HG03196 (cell line): ENCODE data around the gene CARD19.

Source experiments
- ATAC-seq: cut with Tn5 transposase; IDR thresholded peaks from one replicate; pipeline ENCODE4 v1.9.1; 2021; ENCODE audit not compliant: unreplicated experiment

CARD19 gene

DNA sequence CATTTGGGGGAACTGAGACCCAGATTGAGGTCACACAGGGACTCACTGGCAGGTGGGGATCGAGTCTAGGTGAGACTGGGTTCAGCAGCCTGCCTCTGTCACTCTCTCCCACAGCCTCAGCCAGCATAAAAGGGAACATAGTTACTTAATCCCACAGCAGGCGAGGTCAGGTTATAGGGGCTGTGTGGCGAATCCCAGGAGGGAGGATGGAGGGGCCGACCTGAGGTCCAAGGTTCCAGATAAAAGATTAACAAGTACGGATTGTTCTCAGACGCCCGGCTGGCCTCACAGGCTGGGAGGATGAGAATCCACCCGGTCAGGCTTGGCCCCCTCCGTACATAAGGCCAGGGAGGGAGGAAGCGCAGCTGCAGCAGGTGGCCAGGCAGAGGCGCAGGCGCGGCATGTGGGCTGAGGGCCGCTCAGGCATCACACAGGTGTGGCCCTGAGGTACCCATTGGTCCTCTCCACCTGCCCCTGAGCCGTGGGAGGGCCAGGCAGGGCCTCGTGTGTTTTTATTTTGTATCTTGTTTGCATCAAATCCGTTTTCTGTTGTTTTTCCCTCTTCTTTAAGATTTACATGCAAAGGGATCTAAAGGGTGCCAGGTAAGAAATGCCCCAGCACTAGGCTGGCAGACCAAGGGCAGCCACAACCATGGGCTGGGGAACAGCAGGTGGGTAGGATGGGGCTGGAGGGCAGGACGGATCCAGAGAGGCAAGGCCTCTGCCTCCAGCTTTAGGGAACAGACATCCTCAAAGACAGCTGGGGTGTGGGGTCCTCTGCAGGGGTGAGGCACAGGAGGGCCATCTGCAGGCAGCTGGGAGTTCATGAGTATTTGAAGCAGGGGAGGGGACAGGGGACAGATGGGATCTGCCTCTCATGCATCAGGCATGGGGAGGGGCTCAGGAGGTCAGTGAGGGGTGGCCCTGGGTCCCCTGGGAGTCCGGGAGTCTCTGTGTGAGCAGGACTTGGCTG lies 33.9 kb upstream of the CARD19 start:
- peak; percentile 25 for ATAC-seq

DNA sequence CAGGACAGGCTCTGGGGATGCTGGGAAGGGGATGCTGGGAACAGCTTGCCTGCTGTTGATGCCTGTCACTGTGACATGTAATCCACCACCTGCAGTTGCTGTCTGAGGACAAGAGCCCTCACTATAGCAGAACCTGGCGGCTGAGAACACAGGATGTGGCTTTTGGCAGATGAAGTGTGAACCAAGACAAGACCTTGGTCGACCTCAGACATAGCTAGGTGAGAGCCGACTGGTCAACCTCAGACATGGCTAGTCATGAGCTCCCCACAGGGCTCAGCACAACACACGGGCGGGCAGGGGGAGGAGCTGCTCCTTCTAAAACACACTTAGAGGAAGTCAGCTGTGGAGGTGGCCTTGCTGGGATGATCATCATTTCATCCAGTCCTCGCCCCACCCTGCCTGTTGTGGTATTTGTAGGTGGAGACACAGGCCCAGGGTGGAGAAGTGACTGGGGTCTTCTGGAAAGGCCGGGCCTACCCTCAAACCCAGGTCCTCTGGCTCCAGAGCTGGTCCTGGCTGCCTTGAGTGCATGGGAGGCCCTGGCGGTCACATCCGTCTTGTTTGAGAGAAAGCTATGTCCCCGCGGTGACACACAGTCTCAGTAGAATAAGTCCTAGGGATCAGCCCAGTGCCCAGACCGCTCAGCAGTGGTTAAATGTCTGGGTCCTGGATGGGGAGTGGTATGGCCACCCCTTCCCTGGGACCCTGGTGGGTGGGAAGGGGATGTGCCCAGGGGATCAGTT lies 31.5 kb upstream of the CARD19 start:
- ATAC-seq: peak; percentile 81

DNA sequence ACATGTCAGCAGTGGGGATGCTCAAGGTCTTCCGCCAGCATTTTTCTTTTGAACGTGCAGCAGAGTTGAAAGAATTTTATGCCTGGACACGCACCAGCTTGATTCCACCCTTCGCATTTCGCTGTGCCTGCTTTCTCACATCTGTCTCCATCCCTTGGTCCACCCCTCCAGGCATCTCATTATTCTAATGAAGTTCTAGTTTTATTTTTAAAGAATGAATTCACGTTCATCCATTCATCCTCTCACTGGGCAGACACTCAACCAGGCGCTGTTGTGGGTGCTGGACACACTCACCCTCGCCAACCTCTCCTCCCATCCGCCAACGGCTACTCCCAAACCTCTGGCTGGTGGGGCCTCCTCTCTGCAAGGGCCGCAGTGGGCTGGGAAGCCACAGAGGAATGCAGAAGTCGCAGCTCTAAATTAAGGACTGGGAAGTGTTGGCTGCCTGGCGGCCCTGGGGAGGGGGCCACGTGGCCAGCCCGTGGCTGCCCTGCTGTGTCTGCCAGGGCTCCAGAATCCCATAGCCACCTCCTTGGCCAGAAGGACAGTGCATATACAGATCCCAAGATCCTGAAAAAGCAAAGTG lies 30.8 kb upstream of the CARD19 start:
- ATAC-seq: no peak

DNA sequence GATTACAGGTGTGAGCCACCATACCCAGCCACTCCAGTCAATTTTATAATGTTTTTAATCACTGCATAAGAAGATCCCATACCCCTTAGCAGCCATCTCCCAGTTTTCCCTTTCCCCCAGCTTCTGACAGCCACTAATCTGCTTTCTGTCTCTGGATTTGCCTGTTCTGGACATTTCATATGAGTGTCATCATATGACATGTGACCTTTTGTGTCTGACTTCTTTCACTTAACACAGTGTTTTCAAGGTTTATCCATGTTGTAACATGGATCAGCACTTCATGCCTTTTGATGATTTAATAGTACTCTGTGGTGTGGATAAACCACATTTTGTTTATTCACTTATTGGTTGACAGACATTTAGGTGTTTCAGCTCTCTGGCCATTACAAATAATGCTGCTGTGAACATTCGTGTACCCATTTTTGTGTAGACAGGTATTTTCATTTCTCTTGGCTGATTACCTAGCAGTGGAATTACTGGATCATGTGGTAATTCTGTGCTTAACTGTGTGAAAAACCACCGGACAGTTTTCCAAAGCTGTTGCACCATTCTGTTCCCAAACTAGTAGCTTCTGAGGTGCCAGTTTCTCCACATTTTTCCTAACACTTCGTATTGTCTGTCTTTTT lies 28.9 kb upstream of the CARD19 start:
- ATAC-seq: no peak

DNA sequence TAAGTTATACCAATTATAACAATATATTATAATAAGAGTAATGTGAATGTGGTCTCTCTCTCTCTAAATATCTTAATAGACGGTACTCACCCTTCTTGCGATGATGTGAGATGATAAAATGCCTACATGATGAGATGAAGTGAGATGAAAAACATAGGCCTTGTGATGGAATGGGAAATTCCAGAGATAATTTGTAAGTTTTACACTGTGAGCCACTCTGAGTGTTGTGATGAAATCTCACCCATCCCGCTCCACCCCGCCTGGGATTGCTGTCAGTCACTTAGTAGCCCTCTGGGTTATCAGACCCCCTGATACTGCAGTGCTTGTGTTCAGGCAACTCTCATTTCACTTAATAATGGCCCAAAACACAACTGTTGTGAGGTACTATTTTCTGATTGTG lies 27.1 kb upstream of the CARD19 start:
- no peak for ATAC-seq

DNA sequence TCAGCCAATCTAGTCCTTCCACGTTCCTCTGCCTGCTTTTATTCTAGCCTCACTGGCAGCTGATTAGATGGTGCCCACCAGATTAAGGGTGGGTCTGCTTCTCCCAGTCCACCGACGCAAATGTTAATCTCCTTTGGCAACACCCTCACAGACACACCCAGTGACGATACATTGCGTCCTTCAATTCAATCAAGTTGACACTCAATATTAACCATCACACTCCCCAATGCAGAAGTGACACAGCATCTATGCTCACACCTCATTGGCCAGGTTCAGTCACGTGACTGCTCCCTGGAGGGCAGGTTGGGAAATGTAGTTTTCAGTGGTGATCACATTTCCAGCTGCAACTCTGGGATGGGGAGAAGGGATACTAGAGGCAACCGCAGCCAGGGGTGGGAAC lies 24.6 kb upstream of the CARD19 start:
- no peak for ATAC-seq

DNA sequence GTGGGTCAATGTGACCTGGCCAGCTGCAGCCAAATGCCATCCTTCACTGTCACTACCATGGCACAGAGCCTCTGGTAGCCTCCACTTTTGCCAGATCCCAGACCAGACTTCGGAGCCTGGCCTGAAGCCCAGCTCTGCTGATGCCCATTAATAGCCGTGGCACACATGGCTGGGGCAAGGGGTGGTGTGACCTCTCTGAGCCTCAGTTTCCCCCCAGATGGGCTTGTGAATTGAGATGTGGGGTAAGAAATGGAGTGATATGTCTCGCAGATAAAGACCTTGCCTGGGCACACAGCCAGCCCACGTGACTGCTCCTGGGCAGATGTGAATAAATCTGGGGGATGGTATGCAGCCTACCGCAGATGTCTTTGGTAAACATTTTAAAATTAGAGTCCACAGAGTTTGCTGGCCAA lies 23.6 kb upstream of the CARD19 start:
- no peak for ATAC-seq

DNA sequence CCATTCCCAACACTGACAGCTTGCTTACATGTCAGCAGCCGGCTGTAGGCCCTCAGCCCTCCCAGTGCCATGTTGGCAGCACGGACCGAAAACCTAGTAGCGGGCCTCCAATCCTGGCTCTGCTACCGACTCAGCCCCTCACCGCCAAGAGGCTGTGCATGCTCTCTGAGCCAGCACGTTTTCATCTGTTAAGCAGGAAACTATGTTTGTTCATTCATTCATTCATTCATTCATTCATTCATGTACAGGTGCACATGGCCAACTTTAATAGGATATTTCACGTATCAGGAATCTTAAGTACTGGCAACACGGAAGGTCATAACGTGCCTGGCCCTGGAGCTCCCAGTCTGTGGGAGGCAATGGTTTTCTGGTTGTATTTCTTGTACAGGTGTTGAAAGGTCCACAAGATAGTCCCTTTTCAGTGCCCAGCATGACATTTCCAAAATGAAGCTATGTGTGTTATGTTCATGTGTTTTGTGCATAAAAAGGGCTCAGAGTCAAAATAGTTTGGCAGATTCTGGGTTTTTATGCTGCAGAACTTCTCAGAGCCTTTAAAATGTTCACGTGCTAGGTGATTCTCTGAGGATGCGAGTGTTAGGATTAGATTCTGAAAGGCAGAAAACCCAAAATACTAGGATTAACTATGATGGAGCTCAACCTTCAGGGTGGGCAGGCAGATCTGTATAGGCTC lies 19.8 kb upstream of the CARD19 start:
- ATAC-seq: no peak

DNA sequence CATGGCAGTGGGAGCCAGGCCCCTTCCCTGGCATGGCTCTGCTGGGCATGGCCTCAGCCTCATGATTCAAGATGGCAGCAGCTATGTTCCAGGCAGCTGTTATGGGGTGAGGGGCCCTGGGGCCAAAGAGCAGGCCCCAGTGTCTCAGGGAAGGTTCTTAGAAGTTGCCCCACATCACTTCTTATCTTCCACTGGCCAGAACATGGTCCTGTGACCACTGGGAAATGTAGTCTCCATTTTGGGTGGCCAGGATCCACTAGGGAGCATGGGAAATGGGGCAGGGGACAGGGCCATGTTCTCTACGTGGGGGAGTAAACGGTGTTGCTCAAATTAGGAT lies 19.3 kb upstream of the CARD19 start:
- no peak for ATAC-seq

DNA sequence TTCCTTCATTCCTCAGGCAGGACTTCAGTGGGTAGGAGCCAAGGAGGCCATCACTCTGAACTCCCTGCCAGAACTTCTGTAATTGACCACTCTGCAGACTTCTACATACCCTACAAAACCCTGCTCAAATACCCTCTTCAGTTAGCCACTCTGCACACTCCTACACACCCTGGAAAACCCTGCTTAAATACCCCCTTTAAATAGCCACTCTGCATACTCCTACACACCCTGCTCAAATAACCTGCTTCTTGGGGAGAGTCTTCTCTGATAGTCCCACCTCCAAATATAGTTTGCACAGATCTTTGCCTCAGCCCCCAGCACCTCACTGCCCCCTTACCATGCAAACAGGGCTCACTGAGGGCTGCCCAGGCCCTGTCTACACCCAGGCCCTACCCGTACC lies 18.6 kb upstream of the CARD19 start:
- no peak for ATAC-seq

DNA sequence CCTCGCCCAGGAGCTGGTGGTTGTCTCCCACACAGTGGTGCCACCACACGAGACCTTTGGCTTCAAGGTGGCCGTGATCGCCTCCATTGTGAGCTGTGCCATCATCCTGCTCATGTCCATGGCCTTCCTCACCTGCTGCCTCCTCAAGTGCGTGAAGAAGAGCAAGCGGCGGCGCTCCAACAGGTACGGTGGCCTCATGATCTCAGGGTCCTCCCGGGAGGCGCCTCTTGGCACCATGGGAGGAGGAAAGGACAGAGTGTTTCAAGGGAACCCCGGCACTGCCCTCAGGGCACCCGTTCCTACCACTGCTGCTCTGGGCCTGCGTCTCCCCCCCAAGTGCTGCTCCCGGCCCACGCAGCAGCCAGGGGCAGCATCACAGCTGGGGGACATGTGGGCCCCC lies 18.2 kb upstream of the CARD19 start:
- no peak for ATAC-seq

DNA sequence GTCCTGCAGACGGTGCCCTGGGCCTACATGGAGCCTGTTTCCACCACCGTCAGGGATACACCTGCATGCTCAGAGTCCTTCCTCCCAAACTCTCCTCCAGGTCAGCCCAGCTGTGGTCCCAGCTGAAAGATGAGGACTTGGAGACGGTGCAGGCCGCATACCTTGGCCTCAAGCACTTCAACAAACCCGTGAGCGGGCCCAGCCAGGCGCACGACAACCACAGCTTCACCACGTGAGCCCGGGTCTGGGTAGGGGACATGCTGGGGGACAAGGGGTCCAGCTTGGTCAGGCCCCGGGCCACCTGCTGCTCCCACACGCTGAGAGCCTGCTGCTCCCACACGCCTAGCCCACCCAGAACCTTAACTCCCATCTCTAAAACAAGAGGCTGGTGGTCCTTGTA lies 16.6 kb upstream of the CARD19 start:
- no peak for ATAC-seq

DNA sequence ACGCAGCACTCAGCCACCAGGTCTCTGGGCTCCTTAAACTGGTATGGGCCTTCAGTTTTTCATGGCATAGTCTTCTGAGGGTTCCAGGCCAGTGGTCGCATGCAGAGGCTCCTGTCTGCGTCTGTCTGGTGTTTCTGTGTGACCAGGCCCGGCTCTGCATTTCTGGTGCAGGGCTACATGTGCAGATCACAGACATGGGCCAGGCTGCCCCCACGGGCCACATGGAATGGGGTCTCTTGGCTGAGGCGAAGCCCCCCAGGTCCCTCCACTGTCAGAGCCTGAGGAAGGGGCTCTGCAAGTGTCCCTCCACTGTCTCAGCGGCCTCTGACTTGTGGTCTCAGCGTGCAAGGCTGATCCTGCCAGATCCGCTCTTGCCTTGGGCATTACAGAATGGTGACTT lies 15.6 kb upstream of the CARD19 start:
- no peak for ATAC-seq

DNA sequence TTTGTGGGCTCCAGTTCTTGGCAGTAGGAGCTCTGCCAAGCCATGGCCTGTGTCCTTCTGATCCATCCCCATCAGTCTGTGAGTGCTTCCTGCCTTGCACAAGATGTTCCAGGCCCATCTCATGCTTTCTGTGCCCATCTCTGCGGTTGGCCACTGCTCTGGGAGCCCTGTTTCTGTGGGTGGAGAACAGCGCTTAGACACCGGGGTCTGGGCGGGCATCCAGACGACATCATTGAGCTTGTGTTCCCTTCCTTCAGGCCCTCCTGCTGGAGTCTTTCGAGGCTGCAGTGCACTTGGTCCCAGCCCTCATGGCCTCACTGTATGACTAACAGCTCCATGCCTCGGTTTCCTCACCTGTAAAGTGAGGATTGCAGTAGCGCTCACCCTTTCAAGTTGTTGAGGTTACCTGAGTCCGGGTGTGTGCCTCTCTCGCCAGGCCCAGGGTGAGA lies 14.9 kb upstream of the CARD19 start:
- no peak for ATAC-seq

DNA sequence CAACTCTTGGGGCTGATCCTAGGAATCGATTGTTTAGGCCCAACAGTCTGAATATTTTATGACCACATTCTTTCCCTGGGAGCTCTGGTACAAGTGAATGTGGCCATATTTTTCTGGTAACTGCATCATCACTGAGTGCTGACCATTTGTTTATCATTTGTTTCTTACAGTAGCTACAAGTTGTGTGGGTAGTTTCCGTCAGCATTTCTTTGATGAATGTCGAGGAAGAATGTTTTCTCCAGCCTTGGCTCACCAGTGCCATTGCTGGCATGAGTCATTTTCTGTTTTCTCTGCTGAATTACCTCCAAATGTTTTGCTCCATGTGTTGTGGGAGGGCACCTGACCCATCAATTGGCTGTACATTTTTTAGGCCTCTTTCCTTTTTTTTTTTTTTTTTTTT lies 14.1 kb upstream of the CARD19 start:
- ATAC-seq: no peak

DNA sequence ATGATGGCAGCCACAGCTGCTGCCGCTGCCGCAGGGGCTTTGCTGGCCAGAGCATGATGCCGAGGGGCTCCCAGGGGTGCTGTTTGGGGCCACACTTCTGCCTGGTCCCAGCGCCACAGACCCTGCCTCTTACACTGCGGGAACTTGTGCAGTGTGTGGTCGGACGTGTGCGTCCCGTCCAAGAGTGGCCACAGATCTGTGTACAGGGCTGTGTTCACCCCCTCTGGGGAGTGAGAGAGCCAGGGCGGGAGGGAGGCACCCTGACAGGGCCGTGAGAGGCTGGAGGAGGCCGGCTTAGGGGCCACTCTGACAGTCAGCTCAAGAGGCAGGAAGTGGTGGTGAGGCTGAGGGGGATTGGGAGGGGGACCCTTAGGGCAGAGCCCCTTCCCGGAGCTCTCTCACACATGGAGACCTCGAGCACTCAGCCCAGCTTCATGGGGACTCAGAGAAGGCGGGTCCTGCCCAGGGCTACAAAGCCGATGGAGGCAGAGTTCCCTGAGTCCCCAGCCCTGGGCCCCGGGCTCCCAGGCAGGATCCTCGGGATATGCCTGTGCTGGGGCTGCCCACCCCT lies 13.1 kb upstream of the CARD19 start:
- no peak for ATAC-seq

DNA sequence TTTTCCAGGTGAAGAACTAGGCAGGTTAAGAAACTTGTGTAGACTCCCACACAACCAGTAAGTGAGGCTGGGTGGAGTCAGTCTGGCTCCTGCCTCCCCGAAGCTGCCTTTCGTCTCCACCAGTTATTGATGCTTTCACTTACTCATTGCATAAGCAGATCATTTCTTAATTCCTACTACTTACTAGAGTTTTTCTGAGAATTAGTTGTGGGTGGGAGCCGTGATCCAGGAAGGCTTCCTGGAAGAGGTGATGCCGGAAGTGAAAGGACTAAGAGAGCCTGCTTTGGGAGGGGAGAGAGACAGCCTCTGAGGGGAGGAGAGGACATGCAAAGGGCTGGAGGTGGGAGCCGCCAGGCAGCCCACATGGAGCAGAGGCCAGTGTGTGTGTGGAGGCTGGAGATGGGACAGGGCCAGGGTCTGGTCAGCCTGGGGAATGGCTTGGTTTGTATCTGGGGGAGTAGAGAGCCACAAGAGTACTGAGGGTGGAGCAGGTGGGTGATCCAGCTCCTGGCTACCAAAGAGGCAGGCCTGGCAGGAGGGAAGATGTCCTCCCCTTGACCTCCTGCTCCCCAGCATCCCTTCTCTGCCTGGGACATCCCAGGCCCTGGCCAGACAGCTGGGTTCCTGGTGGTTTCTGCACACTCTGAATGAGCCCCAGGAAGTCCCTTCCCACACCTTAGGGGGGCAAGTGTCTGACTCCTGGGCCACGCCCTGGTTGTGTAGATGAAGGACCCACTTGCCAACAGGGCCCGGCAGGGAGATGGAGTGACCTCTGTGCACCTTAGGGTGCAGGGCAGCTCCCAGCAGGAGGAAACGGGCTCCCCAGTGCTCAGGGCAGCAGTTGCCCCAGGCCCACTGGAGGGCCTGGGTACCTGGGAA lies 12.2 kb upstream of the CARD19 start:
- ATAC-seq: no peak

DNA sequence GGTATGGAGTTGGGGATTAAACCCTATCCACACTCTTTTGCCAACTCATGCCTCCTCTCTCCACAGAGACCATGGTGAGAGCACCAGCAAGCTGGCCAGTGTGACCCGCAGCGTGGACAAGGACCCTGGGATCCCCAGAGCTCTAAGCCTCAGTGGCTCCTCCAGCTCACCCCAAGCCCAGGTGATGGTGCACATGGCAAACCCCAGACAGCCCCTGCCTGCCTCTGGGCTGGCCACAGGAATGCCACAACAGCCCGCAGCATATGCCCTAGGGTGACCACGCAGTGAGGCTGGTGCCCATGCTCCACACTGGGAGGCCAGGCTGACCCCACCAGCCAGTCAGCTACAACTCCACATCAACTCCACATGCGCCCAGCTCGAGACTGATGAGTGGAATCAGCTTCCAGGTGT lies 11.5 kb upstream of the CARD19 start:
- ATAC-seq: no peak

DNA sequence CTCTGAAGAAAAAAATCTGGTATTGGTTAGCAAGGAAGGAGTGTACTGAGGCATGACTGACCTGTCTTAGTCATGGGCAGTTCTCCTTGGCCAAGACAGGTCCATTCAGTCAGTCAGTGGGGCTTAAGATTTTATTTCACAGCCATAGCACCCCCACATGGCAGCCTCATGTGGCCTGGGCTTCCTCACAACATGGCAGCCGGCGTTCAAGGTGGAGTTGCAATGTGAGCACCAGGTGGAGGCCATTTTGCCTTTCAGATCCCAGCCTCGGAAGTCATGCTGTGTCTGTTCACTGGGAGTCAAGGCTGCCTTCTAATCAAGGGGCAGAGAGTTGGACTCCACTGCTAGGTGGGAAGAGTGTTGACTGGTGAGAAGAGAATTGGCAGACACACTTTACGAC lies 10.3 kb upstream of the CARD19 start:
- no peak for ATAC-seq
